NCI-H345 (cell line): ENCODE measurements around the gene MCTP1.

Source experiments
- DNase-seq: peaks from one replicate; lab custom pipeline; 2025; lab: John Stamatoyannopoulos, UW

The MCTP1 gene

GRCh38 chr5:95114902-95115301 is 170.0 kb downstream of the MCTP1 start:
- DNase-seq = no peak

GRCh38 chr5:95114305-95114704 is 170.6 kb downstream of the MCTP1 start:
- no peak for DNase-seq

GRCh38 chr5:95113489-95113888 is 171.4 kb downstream of the MCTP1 start:
- no peak for DNase-seq

GRCh38 chr5:95111141-95111540 is 173.8 kb downstream of the MCTP1 start:
- DNase-seq = no peak

GRCh38 chr5:95110118-95110517 is 174.8 kb downstream of the MCTP1 start:
- DNase-seq = no peak

- DNase-seq = no peak
Measured at GRCh38 chr5:95107138-95107537, 177.8 kb downstream of the MCTP1 start.

GRCh38 chr5:95105638-95106037 is 179.3 kb downstream of the MCTP1 start:
- DNase-seq = no peak

- DNase-seq = no peak
Measured at GRCh38 chr5:95102687-95103086, 182.2 kb downstream of the MCTP1 start.

GRCh38 chr5:95102080-95102479 is 182.8 kb downstream of the MCTP1 start:
- DNase-seq = peak; percentile 1

- DNase-seq = no peak
Measured at GRCh38 chr5:95100551-95100950, 184.3 kb downstream of the MCTP1 start.

GRCh38 chr5:95098012-95098411 is 186.9 kb downstream of the MCTP1 start:
- DNase-seq = no peak

- DNase-seq = no peak
Measured at GRCh38 chr5:95093211-95093610, 191.7 kb downstream of the MCTP1 start.

GRCh38 chr5:95090774-95091173 is 194.1 kb downstream of the MCTP1 start:
- no peak for DNase-seq

GRCh38 chr5:95087816-95088317 is 197.0 kb downstream of the MCTP1 start:
- DNase-seq = no peak

- DNase-seq = no peak
Measured at GRCh38 chr5:95086927-95087815, 197.7 kb downstream of the MCTP1 start.

- DNase-seq = no peak
Measured at GRCh38 chr5:95084757-95085156, 200.1 kb downstream of the MCTP1 start.

- DNase-seq = no peak
Measured at GRCh38 chr5:95083606-95084005, 201.3 kb downstream of the MCTP1 start.

GRCh38 chr5:95081982-95082381 is 202.9 kb downstream of the MCTP1 start:
- no peak for DNase-seq

GRCh38 chr5:95081500-95081960 is 203.4 kb downstream of the MCTP1 start:
- DNase-seq = no peak

GRCh38 chr5:95080441-95080840 is 204.5 kb downstream of the MCTP1 start:
- DNase-seq = no peak

- DNase-seq = no peak
Measured at GRCh38 chr5:95080030-95080429, 204.9 kb downstream of the MCTP1 start.

- no peak for DNase-seq
Measured at GRCh38 chr5:95078868-95079267, 206.0 kb downstream of the MCTP1 start.

- no peak for DNase-seq
Measured at GRCh38 chr5:95076395-95077185, 208.3 kb downstream of the MCTP1 start.
